IPS DF 6.9 (cell line): Measurements from ENCODE around the gene LMCD1.

ENCODE experiments used
- DNase-seq: peaks from one replicate; pipeline ENCODE4 v3.0.0-alpha.2; 2013; ENCODE audit warnings: low read depth, low spot score
- H3K27ac ChIP-seq: one replicate; pipeline ENCODE4 v1.5.1; 2013; ENCODE audit warnings: low read length, control low read depth
- H3K27me3 ChIP-seq: 2 replicates; pipeline ENCODE4 v1.6.1; 2013; ENCODE audit warnings: mild to moderate bottlenecking, low read length; ENCODE audit not compliant: control insufficient read depth, insufficient read depth
- H3K36me3 ChIP-seq: 2 replicates; pipeline ENCODE4 v1.6.1; 2013; ENCODE audit warnings: low read length; ENCODE audit not compliant: control insufficient read depth, insufficient read depth
- H3K4me1 ChIP-seq: 2 replicates; pipeline ENCODE4 v1.6.1; 2013; ENCODE audit warnings: low read length; ENCODE audit not compliant: control insufficient read depth, insufficient read depth
- H3K4me3 ChIP-seq: 2 replicates; pipeline ENCODE4 v1.5.1; 2013; ENCODE audit warnings: mild to moderate bottlenecking, low read length
- H3K9me3 ChIP-seq: 2 replicates; pipeline ENCODE4 v1.6.1; 2013; ENCODE audit warnings: low read length, inconsistent platforms; ENCODE audit not compliant: control insufficient read depth, insufficient read depth
- WGBS: extraction: QIAGEN DNeasy Blood & Tissue Kit; methylation state at CpG from one replicate; pipeline ENCODE4 v1.1.7; 2013; ENCODE audit warnings: mixed read lengths, missing lambda C conversion rate; ENCODE audit not compliant: insufficient read length, insufficient coverage; 5-methylcytosine and 5-hydroxymethylcytosine counted together

The LMCD1 gene

GRCh38 chr3:8546609-8547008, 45.0 kb downstream of the LMCD1 start:
- Histone ChIP-seq H3K9me3 (no peaks in the 10 kb centered on the region), H3K27me3 (no peaks in the 10 kb centered on the region), H3K4me1 (no peaks in the 10 kb centered on the region), H3K4me3 (no peak overlapping the region), H3K36me3 (peaks cover 4% of the 10 kb centered on the region; the same call in 1 of the 2 replicates), H3K27ac (no peak overlapping the region)
- DNase-seq, result no peak
- no CpG with 5 or more reads among the region's 4 CpGs for WGBS

GRCh38 chr3:8548502-8549275, 47.1 kb downstream of the LMCD1 start:
- Histone ChIP-seq H3K4me1 (no peaks in the 10 kb centered on the region), H3K4me3 (no peak overlapping the region), H3K36me3 (peaks cover 4% of the 10 kb centered on the region; the same call in 1 of the 2 replicates), H3K27me3 (no peaks in the 10 kb centered on the region), H3K27ac (no peak overlapping the region), H3K9me3 (no peaks in the 10 kb centered on the region)
- no peak for DNase-seq
- WGBS, result no CpG with 5 or more reads among the region's 17 CpGs

- Histone ChIP-seq H3K4me1 (no peaks in the 10 kb centered on the region), H3K9me3 (no peaks in the 10 kb centered on the region), H3K27me3 (no peaks in the 10 kb centered on the region), H3K36me3 (peaks cover 4% of the 10 kb centered on the region; the same call in 1 of the 2 replicates), H3K27ac (no peak overlapping the region), H3K4me3 (no peak overlapping the region)
- WGBS, result no CpG with 5 or more reads among the region's 1 CpG
- no peak for DNase-seq
Measured at GRCh38 chr3:8549354-8549753, 47.7 kb downstream of the LMCD1 start.

- H3K4me3 ChIP-seq, result no peak overlapping the region
- no peak for DNase-seq
- H3K27ac ChIP-seq, result no peak overlapping the region
- peaks cover 3% of the 10 kb centered on the region; the same call in 1 of the 2 replicates for H3K4me1 ChIP-seq
- no peaks in the 10 kb centered on the region for H3K9me3 ChIP-seq
- WGBS, result no CpG with 5 or more reads among the region's 6 CpGs
- H3K36me3 ChIP-seq, result peaks cover 4% of the 10 kb centered on the region; the same call in 1 of the 2 replicates
- H3K27me3 ChIP-seq, result no peaks in the 10 kb centered on the region
Measured at GRCh38 chr3:8550611-8551010, 49.0 kb downstream of the LMCD1 start.

GRCh38 chr3:8552223-8552762, 50.7 kb downstream of the LMCD1 start:
- no peak for DNase-seq
- no CpG with 5 or more reads among the region's 5 CpGs for WGBS
- H3K36me3 ChIP-seq, result peaks cover 4% of the 10 kb centered on the region; the same call in 1 of the 2 replicates
- H3K9me3 ChIP-seq, result no peaks in the 10 kb centered on the region
- no peaks in the 10 kb centered on the region for H3K27me3 ChIP-seq
- H3K27ac ChIP-seq, result no peak overlapping the region
- peaks cover 3% of the 10 kb centered on the region; the same call in 1 of the 2 replicates for H3K4me1 ChIP-seq
- no peak overlapping the region for H3K4me3 ChIP-seq

- Histone ChIP-seq H3K27ac (no peak overlapping the region), H3K9me3 (no peaks in the 10 kb centered on the region), H3K4me1 (peaks cover 3% of the 10 kb centered on the region; the same call in 1 of the 2 replicates), H3K27me3 (no peaks in the 10 kb centered on the region), H3K4me3 (no peak overlapping the region), H3K36me3 (peaks cover 4% of the 10 kb centered on the region; the same call in 1 of the 2 replicates)
- WGBS, result no CpG with 5 or more reads among the region's 6 CpGs
- DNase-seq, result no peak
Measured at GRCh38 chr3:8553405-8553804, 51.8 kb downstream of the LMCD1 start.

GRCh38 chr3:8554696-8555095, 53.1 kb downstream of the LMCD1 start:
- WGBS, result no CpG with 5 or more reads among the region's 11 CpGs
- Histone ChIP-seq H3K27ac (no peak overlapping the region), H3K4me3 (no peak overlapping the region), H3K4me1 (peaks cover 3% of the 10 kb centered on the region; the same call in 1 of the 2 replicates), H3K36me3 (no peaks in the 10 kb centered on the region; the same call in 1 of the 2 replicates), H3K27me3 (no peaks in the 10 kb centered on the region), H3K9me3 (no peaks in the 10 kb centered on the region)
- DNase-seq, result no peak

GRCh38 chr3:8555113-8555661, 53.6 kb downstream of the LMCD1 start:
- Histone ChIP-seq H3K27ac (no peak overlapping the region), H3K27me3 (no peaks in the 10 kb centered on the region), H3K4me1 (peaks cover 3% of the 10 kb centered on the region; the same call in 1 of the 2 replicates), H3K9me3 (no peaks in the 10 kb centered on the region), H3K36me3 (no peaks in the 10 kb centered on the region; the same call in 1 of the 2 replicates), H3K4me3 (no peak overlapping the region)
- WGBS, result no CpG with 5 or more reads among the region's 8 CpGs
- no peak for DNase-seq

GRCh38 chr3:8555725-8556472, 54.3 kb downstream of the LMCD1 start:
- no peak for DNase-seq
- Histone ChIP-seq H3K27me3 (no peaks in the 10 kb centered on the region), H3K27ac (no peak overlapping the region), H3K36me3 (no peaks in the 10 kb centered on the region; the same call in 1 of the 2 replicates), H3K4me3 (no peak overlapping the region), H3K4me1 (peaks cover 3% of the 10 kb centered on the region; the same call in 1 of the 2 replicates), H3K9me3 (no peaks in the 10 kb centered on the region)
- 100% methylated on average over 1 of the region's 6 CpGs for WGBS

GRCh38 chr3:8556473-8556869, 54.8 kb downstream of the LMCD1 start:
- Histone ChIP-seq H3K27me3 (no peaks in the 10 kb centered on the region), H3K4me1 (peaks cover 3% of the 10 kb centered on the region; the same call in 1 of the 2 replicates), H3K36me3 (no peaks in the 10 kb centered on the region; the same call in 1 of the 2 replicates), H3K4me3 (no peak overlapping the region), H3K9me3 (no peaks in the 10 kb centered on the region), H3K27ac (no peak overlapping the region)
- DNase-seq, result no peak
- WGBS, result no CpG with 5 or more reads among the region's 5 CpGs
